Cardiac muscle cell (in vitro differentiated cells and primary cell): Measurements from ENCODE around the gene ARHGEF7. TPM values are rescaled to one million over a fixed set of nuclear protein-coding genes. Genes with fewer than 3 reads are reported as not detected.
"Not testable (repeated sequence)": the region's sequence is repeated elsewhere in the genome, so short reads cannot be mapped to it uniquely, and the experiment has no call there.

Experiments used
- DNase-seq, 2 donors: peaks; one replicate each; pipeline versions ENCODE4 v3.0.0 to v3.0.0-alpha.2; 2010 to 2017; ENCODE audit warnings: low read depth in 1 of 2, low spot score in 1 of 2
- H3K27ac ChIP-seq: fragments of 200-600 bp; sonication (generic); 2 replicates; pipeline ENCODE4 v1.5.1; 2016
- H3K27me3 ChIP-seq: fragments of 200-600 bp; sonication (generic); 2 replicates; pipeline ENCODE4 v1.6.0; 2016; ENCODE audit warnings: control low read depth
- H3K36me3 ChIP-seq: fragments of 200-600 bp; sonication (generic); 2 replicates; pipeline ENCODE4 v1.5.1; 2016; ENCODE audit warnings: control low read depth
- H3K4me1 ChIP-seq: fragments of 200-600 bp; sonication (generic); 2 replicates; pipeline ENCODE4 v1.8.1; 2017; ENCODE audit warnings: low read depth, mild to moderate bottlenecking, mixed run types
- H3K4me3 ChIP-seq: fragments of 200-600 bp; sonication (generic); 2 replicates; pipeline ENCODE4 v1.5.1; 2016; ENCODE audit warnings: mild to moderate bottlenecking
- H3K9me3 ChIP-seq: fragments of 200-600 bp; sonication (generic); 2 replicates; pipeline ENCODE4 v1.5.1; 2017; ENCODE audit warnings: low read depth, mild to moderate bottlenecking, control low read depth
- polyA plus RNA-seq: library from polyadenylated mRNA; unstranded; fragments of >200 nt; fragmentation: Nextera tagmentation; extraction: Ambion mirVana; gene quantifications from 2 replicates; pipeline ENCODE4 v1.2.1, GENCODE V29; 2016
- total RNA-seq: library from RNA; depleted of rRNA; stranded (reverse); fragments of >200 nt; gene quantifications from 2 replicates; pipeline ENCODE4 v1.2.3, GENCODE V29; 2016
- TF ChIP-seq, protein P1 (sequence below): IDR thresholded peaks from 2 replicates; pipeline ENCODE4 v1.5.1; 2012; ENCODE audit warnings: low read depth, mild to moderate bottlenecking, low read length

Gene ARHGEF7, protein sequence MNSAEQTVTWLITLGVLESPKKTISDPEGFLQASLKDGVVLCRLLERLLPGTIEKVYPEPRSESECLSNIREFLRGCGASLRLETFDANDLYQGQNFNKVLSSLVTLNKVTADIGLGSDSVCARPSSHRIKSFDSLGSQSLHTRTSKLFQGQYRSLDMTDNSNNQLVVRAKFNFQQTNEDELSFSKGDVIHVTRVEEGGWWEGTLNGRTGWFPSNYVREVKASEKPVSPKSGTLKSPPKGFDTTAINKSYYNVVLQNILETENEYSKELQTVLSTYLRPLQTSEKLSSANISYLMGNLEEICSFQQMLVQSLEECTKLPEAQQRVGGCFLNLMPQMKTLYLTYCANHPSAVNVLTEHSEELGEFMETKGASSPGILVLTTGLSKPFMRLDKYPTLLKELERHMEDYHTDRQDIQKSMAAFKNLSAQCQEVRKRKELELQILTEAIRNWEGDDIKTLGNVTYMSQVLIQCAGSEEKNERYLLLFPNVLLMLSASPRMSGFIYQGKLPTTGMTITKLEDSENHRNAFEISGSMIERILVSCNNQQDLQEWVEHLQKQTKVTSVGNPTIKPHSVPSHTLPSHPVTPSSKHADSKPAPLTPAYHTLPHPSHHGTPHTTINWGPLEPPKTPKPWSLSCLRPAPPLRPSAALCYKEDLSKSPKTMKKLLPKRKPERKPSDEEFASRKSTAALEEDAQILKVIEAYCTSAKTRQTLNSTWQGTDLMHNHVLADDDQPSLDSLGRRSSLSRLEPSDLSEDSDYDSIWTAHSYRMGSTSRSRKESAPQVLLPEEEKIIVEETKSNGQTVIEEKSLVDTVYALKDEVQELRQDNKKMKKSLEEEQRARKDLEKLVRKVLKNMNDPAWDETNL
- total RNA-seq (25.1 and 32.3 TPM in 2 replicates), polyA plus RNA-seq (20.4 and 26.5 TPM in 2 replicates)

- no peaks in the 10 kb centered on the region for H3K4me1 ChIP-seq
- peak in 1 of 2 donors; percentile 46 for DNase-seq
- H3K27ac ChIP-seq = no peak within 1 kb of the TSS
- peaks cover 92% of the 10 kb centered on the region for H3K27me3 ChIP-seq
- no peaks in the 10 kb centered on the region for H3K36me3 ChIP-seq
- peak within 1 kb of the TSS; percentile 59 for H3K4me3 ChIP-seq
- no peaks in the 10 kb centered on the region for H3K9me3 ChIP-seq
- TF ChIP-seq, protein P1, sequence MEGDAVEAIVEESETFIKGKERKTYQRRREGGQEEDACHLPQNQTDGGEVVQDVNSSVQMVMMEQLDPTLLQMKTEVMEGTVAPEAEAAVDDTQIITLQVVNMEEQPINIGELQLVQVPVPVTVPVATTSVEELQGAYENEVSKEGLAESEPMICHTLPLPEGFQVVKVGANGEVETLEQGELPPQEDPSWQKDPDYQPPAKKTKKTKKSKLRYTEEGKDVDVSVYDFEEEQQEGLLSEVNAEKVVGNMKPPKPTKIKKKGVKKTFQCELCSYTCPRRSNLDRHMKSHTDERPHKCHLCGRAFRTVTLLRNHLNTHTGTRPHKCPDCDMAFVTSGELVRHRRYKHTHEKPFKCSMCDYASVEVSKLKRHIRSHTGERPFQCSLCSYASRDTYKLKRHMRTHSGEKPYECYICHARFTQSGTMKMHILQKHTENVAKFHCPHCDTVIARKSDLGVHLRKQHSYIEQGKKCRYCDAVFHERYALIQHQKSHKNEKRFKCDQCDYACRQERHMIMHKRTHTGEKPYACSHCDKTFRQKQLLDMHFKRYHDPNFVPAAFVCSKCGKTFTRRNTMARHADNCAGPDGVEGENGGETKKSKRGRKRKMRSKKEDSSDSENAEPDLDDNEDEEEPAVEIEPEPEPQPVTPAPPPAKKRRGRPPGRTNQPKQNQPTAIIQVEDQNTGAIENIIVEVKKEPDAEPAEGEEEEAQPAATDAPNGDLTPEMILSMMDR = no peak
Measured at GRCh38 chr13:111115061-111115964, at the start of gene ARHGEF7. Gene ARHGEF7, plus strand, starts transcription at chr13:111115310. Its CDS starts 217 bp downstream, at chr13:111115527.

DNA sequence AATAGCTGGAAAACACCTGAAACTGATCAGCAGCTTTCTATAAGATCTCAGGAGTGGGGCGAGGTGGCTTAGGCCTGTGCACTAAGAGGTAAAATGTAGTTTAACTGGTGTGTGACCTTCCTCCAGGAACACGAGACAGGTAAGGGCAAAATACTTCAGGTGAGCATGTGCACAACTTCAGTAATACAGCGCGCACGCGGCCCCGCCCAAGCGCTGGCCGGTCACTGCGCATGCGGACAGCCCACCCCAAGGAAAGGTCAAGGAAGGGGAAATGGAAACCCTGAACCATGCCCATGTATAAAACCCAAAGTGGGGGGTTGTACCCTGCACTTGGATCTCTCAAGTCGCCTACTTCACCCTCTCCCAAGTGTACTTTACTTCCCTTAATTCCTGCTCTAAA is 49.4 kb upstream of the ARHGEF7 start:
- no peaks in the 10 kb centered on the region for H3K36me3 ChIP-seq
- H3K27me3 ChIP-seq = peaks cover 28% of the 10 kb centered on the region
- DNase-seq = no peak
- no peak overlapping the region for H3K4me3 ChIP-seq
- TF ChIP-seq, protein P1 = no peak
- H3K27ac ChIP-seq = no peak overlapping the region
- no peaks in the 10 kb centered on the region for H3K9me3 ChIP-seq
- H3K4me1 ChIP-seq = no peaks in the 10 kb centered on the region

DNA sequence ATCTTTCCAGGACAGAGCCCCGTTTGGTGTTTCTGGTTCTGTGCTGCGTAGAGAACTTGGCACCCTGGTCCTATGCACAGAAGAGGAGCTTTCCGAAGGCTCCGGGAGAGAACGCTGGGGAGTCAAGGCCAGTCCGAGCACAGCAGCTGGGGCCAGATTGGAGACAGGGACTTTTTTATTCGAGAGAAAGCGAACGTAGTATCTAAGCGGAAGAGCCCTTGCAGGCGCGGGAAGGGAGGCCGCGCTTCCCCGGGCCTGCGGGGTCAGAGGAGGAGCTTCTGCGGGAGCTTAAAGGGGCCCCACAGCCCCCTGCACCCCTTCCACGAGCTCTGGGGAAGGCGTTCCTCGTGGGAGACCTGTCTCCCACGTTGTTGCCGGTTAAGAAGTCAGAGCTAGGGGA is 48.6 kb upstream of the ARHGEF7 start:
- Histone ChIP-seq H3K36me3 (no peaks in the 10 kb centered on the region), H3K4me3 (no peak overlapping the region), H3K9me3 (no peaks in the 10 kb centered on the region), H3K4me1 (no peaks in the 10 kb centered on the region), H3K27ac (no peak overlapping the region), H3K27me3 (peaks cover 28% of the 10 kb centered on the region)
- DNase-seq = peak in 1 of 2 donors; percentile 35
- TF ChIP-seq, protein P1 = no peak

GRCh38 chr13:111068009-111068350 is 47.1 kb upstream of the ARHGEF7 start:
- no peaks in the 10 kb centered on the region for H3K9me3 ChIP-seq
- no peaks in the 10 kb centered on the region for H3K4me1 ChIP-seq
- TF ChIP-seq, protein P1 = no peak
- no peak overlapping the region for H3K4me3 ChIP-seq
- DNase-seq = no peak
- H3K27me3 ChIP-seq = peaks cover 28% of the 10 kb centered on the region
- no peaks in the 10 kb centered on the region for H3K36me3 ChIP-seq
- no peak overlapping the region for H3K27ac ChIP-seq

GRCh38 chr13:111071120-111071519 is 44.0 kb upstream of the ARHGEF7 start:
- H3K36me3 ChIP-seq, H3K4me3 ChIP-seq, H3K27ac ChIP-seq, H3K9me3 ChIP-seq, H3K4me1 ChIP-seq: not testable (repeated sequence)
- peak in 1 of 2 donors; percentile 12 for DNase-seq
- peaks cover 14% of the 10 kb centered on the region for H3K27me3 ChIP-seq

DNA sequence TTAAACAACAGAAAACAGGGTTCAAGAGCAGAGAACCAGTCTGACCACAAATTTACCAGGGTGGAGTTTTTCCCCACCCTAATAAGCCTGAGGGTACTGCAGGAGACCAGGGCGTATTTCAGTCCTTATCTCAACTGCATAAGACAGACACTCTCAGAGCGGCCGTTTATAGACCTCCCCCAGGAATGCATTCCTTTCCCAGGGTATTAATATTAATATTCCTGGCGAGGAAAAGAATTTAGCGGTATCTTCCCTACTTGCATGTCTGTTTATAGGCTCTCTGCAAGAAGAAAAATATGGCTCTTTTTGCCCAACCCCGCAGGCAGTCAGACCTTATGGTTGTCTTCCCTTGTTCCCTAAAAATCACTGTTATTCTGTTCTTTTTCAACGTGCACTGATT is 43.6 kb upstream of the ARHGEF7 start:
- not testable (repeated sequence) for H3K36me3 ChIP-seq, H3K4me3 ChIP-seq, H3K27ac ChIP-seq, H3K4me1 ChIP-seq, H3K9me3 ChIP-seq, H3K27me3 ChIP-seq, DNase-seq
